ENCODE measurements around the gene LUC7L2.
"Not testable (repeated sequence)": the region's sequence is repeated elsewhere in the genome, so short reads cannot be mapped to it uniquely, and the experiment has no call there.

LUC7L2 gene

GRCh38 chr7:139396323-139396951 lies 36.7 kb downstream of the LUC7L2 start:
- no peak for TF ChIP-seq CTCF (IDR thresholded peaks at IDR 0.05; ENCODE audit: control insufficient read depth, extremely low read depth, insufficient read depth)
- no peak overlapping the region for H3K4me3 ChIP-seq (ENCODE audit: low read depth, low read length)
- no peak for DNase-seq (ENCODE audit: low read depth)

- H3K4me3 ChIP-seq (ENCODE audit: low read depth, low read length), result no peak overlapping the region
- DNase-seq (ENCODE audit: low read depth), result no peak
- no peak for TF ChIP-seq CTCF (IDR thresholded peaks at IDR 0.05; ENCODE audit: control insufficient read depth, extremely low read depth, insufficient read depth)
Measured at GRCh38 chr7:139397192-139397591, 37.5 kb downstream of the LUC7L2 start.

- no peak overlapping the region for H3K4me3 ChIP-seq (ENCODE audit: low read depth, low read length)
- DNase-seq (ENCODE audit: low read depth), result no peak
- no peak for TF ChIP-seq CTCF (IDR thresholded peaks at IDR 0.05; ENCODE audit: control insufficient read depth, extremely low read depth, insufficient read depth)
Measured at GRCh38 chr7:139403601-139404000, 43.9 kb downstream of the LUC7L2 start.

- TF ChIP-seq CTCF (IDR thresholded peaks at IDR 0.05; ENCODE audit: control insufficient read depth, extremely low read depth, insufficient read depth), result no peak
- H3K4me3 ChIP-seq (ENCODE audit: low read depth, low read length), result no peak overlapping the region
- no peak for DNase-seq (ENCODE audit: low read depth)
Measured at GRCh38 chr7:139407555-139407954, 47.9 kb downstream of the LUC7L2 start.

GRCh38 chr7:139414743-139415402 lies 55.2 kb downstream of the LUC7L2 start:
- DNase-seq (ENCODE audit: low read depth); H3K4me3 ChIP-seq (ENCODE audit: low read depth, low read length): not testable (repeated sequence)

GRCh38 chr7:139416405-139416804 lies 56.7 kb downstream of the LUC7L2 start:
- TF ChIP-seq CTCF (IDR thresholded peaks at IDR 0.05; ENCODE audit: control insufficient read depth, extremely low read depth, insufficient read depth), result no peak
- no peak for DNase-seq (ENCODE audit: low read depth)
- no peak overlapping the region for H3K4me3 ChIP-seq (ENCODE audit: low read depth, low read length)

- no peak for TF ChIP-seq CTCF (IDR thresholded peaks at IDR 0.05; ENCODE audit: control insufficient read depth, extremely low read depth, insufficient read depth)
- DNase-seq (ENCODE audit: low read depth), result no peak
- H3K4me3 ChIP-seq (ENCODE audit: low read depth, low read length), result no peak overlapping the region
Measured at GRCh38 chr7:139417478-139417877, 57.8 kb downstream of the LUC7L2 start.

All from LNCaP clone FGC (cell line).